GM21360 (cell line): Measurements from ENCODE around the gene ATG7.
A peak's percentile ranks its signal among the peaks of the same experiment; 100 is the strongest.
"Not testable (repeated sequence)": the region's sequence is repeated elsewhere in the genome, so short reads cannot be mapped to it uniquely, and the experiment has no call there.

Source experiments
- ATAC-seq: cut with Tn5 transposase; IDR thresholded peaks from one replicate; pipeline ENCODE4 v1.9.1; 2021; ENCODE audit warnings: mild to moderate bottlenecking, moderate library complexity; ENCODE audit not compliant: unreplicated experiment

ATG7 gene

GRCh38 chr3:11291808-11292207 is 19.6 kb downstream of the ATG7 start:
- no peak for ATAC-seq

- ATAC-seq: no peak
Observed at GRCh38 chr3:11297126-11297525, 24.9 kb downstream of the ATG7 start.

GRCh38 chr3:11300970-11301369 is 28.8 kb downstream of the ATG7 start:
- ATAC-seq: peak; percentile 58

GRCh38 chr3:11302444-11302843 is 30.2 kb downstream of the ATG7 start:
- ATAC-seq: no peak

- ATAC-seq: no peak
Observed at GRCh38 chr3:11304175-11304574, 32.0 kb downstream of the ATG7 start.

- ATAC-seq: no peak
Observed at GRCh38 chr3:11305509-11305908, 33.3 kb downstream of the ATG7 start.

- no peak for ATAC-seq
Observed at GRCh38 chr3:11306817-11307589, 34.8 kb downstream of the ATG7 start.

GRCh38 chr3:11307830-11308432 is 35.7 kb downstream of the ATG7 start:
- ATAC-seq: no peak

GRCh38 chr3:11310258-11310657 is 38.1 kb downstream of the ATG7 start:
- no peak for ATAC-seq

- ATAC-seq: no peak
Observed at GRCh38 chr3:11312166-11312565, 40.0 kb downstream of the ATG7 start.

- no peak for ATAC-seq
Observed at GRCh38 chr3:11317300-11317699, 45.1 kb downstream of the ATG7 start.

- ATAC-seq: no peak
Observed at GRCh38 chr3:11322931-11323330, 50.7 kb downstream of the ATG7 start.

- no peak for ATAC-seq
Observed at GRCh38 chr3:11323813-11324212, 51.6 kb downstream of the ATG7 start.

GRCh38 chr3:11327619-11328018 is 55.4 kb downstream of the ATG7 start:
- ATAC-seq: no peak

- no peak for ATAC-seq
Observed at GRCh38 chr3:11328196-11328945, 56.2 kb downstream of the ATG7 start.

- ATAC-seq: no peak
Observed at GRCh38 chr3:11329777-11330176, 57.6 kb downstream of the ATG7 start.

- no peak for ATAC-seq
Observed at GRCh38 chr3:11331101-11331500, 58.9 kb downstream of the ATG7 start.

- ATAC-seq: no peak
Observed at GRCh38 chr3:11335056-11335608, 62.9 kb downstream of the ATG7 start.

- no peak for ATAC-seq
Observed at GRCh38 chr3:11339541-11339940, 67.3 kb downstream of the ATG7 start.

GRCh38 chr3:11346416-11346815 is 74.2 kb downstream of the ATG7 start:
- no peak for ATAC-seq

- ATAC-seq: not testable (repeated sequence)
Observed at GRCh38 chr3:11348877-11349276, 76.7 kb downstream of the ATG7 start.

GRCh38 chr3:11349446-11349845 is 77.2 kb downstream of the ATG7 start:
- ATAC-seq: no peak
